ENCODE results near the gene LIPI.

GRCh38 chr21:14084701-14085100 is 126.1 kb downstream of the LIPI start:
- TF ChIP-seq POLR2AphosphoS5 (IDR thresholded peaks at IDR 0.05) (no peak), POLR2A (IDR thresholded peaks at IDR 0.05; ENCODE audit: low read depth) (no peak), EP300 (IDR thresholded peaks at IDR 0.05) (no peak)
- TF ChIP-seq, protein P1, sequence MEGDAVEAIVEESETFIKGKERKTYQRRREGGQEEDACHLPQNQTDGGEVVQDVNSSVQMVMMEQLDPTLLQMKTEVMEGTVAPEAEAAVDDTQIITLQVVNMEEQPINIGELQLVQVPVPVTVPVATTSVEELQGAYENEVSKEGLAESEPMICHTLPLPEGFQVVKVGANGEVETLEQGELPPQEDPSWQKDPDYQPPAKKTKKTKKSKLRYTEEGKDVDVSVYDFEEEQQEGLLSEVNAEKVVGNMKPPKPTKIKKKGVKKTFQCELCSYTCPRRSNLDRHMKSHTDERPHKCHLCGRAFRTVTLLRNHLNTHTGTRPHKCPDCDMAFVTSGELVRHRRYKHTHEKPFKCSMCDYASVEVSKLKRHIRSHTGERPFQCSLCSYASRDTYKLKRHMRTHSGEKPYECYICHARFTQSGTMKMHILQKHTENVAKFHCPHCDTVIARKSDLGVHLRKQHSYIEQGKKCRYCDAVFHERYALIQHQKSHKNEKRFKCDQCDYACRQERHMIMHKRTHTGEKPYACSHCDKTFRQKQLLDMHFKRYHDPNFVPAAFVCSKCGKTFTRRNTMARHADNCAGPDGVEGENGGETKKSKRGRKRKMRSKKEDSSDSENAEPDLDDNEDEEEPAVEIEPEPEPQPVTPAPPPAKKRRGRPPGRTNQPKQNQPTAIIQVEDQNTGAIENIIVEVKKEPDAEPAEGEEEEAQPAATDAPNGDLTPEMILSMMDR (IDR thresholded peaks at IDR 0.05), result no peak

Data from esophagus muscularis mucosa (tissue), 4 donors.